Measurements from ENCODE around the gene AQP12B. TPM values are rescaled to one million over a fixed set of nuclear protein-coding genes. Genes with fewer than 3 reads are reported as not detected.

AQP12B gene
- total and polyA plus RNA-seq, 2 of the 13 experiments (the other 11 are each of a cell fraction or from before 2014, with no cell fraction given): not detected

DNA sequence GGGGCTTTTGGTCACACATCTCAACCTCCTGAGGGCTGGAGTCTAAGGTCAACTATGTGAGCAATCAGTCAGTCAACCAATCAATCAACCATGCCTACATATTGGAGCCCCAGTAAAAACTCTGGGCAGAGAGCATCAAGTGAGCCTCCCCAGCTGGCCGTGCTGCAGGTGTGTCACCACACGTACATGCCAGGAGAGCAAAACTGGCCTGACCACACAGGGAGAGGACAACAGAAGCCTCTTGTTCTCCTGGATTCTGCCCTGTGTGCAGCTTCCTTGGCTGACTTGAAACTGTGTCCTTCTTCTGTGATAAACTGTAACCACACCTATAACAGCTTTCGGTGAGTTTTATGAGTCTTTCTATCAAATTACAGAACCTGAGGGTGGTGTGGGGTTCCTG is 31.5 kb downstream of the AQP12B start:
- H4K20me1 ChIP-seq (ENCODE audit: insufficient read depth, low read length): no peaks in the 10 kb centered on the region
- no peaks in the 10 kb centered on the region for H3K4me1 ChIP-seq (ENCODE audit: insufficient read depth, low read length)
- no peaks in the 10 kb centered on the region for H3K36me3 ChIP-seq (replicated peaks in 1 of 2; ENCODE audit: control insufficient read depth in 1 of 2, insufficient read depth in 2 of 2, low read length in 2 of 2)
- intact Hi-C loops (cut with micrococcal nuclease; ENCODE audit: unreplicated experiment): no loop called here
- WGBS (ENCODE audit: low lambda C conversion rate): 0% methylated on average over 3 of the region's 3 CpGs
- no peak overlapping the region for H3K4me3 ChIP-seq (replicated peaks in 1 of 3; ENCODE audit: insufficient read depth in 1 of 3, low read depth in 2 of 3, low read length in 3 of 3)
- in situ Hi-C loops (cut with HindIII; ENCODE audit: extremely low pct_ligation_motif_present, low pct_unique_long_range_greater_than_20kb): no loop called here
- FAIRE-seq (no peak), DNase-seq (ENCODE audit: low spot score) (no peak), ATAC-seq (no peak)
- H3K27ac ChIP-seq (ENCODE audit: extremely low read length, insufficient read depth, low read length): no peak overlapping the region
- CTCF ChIA-PET (ENCODE audit: low intra/inter-chr PET ratio, low total read pairs): no interaction called here
- H3K27me3 ChIP-seq (ENCODE audit: control insufficient read depth in 1 of 2, insufficient read depth in 2 of 2, low read length in 2 of 2): peaks cover 18 to 88% of the 10 kb centered on the region in 2 experiments
- no peaks in the 10 kb centered on the region for H3K79me2 ChIP-seq (ENCODE audit: insufficient read depth, low read length)
- no peak overlapping the region for H3K4me2 ChIP-seq (ENCODE audit: low read depth, low read length)
- no peak overlapping the region for H3K9ac ChIP-seq (ENCODE audit: insufficient read depth, low read depth, low read length)
- BruUV-seq (replicated peaks): no TSS peak
- POLR2A ChIA-PET: no interaction called here
- H2AFZ ChIP-seq (ENCODE audit: low read length): no peak overlapping the region
- TF ChIP-seq ZNF407 (CRISPR knock-in tag; IDR thresholded peaks at IDR 0.05; ENCODE audit: not compliant biosample characterization) (no peak), SRSF1 (optimal IDR thresholded peaks at IDR 0.05; ENCODE audit: low read depth, low read length) (no peak), FOXP1 (IDR thresholded peaks at IDR 0.05) (no peak), FOXP1 (CRISPR knock-in tag; IDR thresholded peaks at IDR 0.05) (no peak), GATA4 (IDR thresholded peaks at IDR 0.05; ENCODE audit: borderline replicate concordance, low read depth) (no peak), RFX5 (IDR thresholded peaks at IDR 0.05; ENCODE audit: low read depth, low read length) (no peak), ZNF670 (CRISPR knock-in tag; IDR thresholded peaks at IDR 0.05; ENCODE audit: borderline replicate concordance) (no peak), ZNF282 (IDR thresholded peaks at IDR 0.05; ENCODE audit: partially characterized antibody) (no peak), ZNF180 (CRISPR knock-in tag; IDR thresholded peaks at IDR 0.05; ENCODE audit: borderline replicate concordance, low read depth) (no peak), ZNF253 (CRISPR knock-in tag; IDR thresholded peaks at IDR 0.05; ENCODE audit: borderline replicate concordance) (no peak), KLF11 (CRISPR knock-in tag; IDR thresholded peaks at IDR 0.05) (no peak)
- TF ChIP-seq, protein P1, sequence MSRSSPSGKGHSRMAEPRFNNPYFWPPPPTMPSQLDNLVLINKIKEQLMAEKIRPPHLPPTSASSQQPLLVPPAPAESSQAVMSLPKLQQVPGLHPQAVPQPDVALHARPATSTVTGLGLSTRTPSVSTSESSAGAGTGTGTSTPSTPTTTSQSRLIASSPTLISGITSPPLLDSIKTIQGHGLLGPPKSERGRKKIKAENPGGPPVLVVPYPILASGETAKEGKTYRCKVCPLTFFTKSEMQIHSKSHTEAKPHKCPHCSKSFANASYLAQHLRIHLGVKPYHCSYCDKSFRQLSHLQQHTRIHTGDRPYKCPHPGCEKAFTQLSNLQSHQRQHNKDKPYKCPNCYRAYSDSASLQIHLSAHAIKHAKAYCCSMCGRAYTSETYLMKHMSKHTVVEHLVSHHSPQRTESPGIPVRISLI (CRISPR knock-in tag; IDR thresholded peaks at IDR 0.05; ENCODE audit: borderline replicate concordance): no peak
- TF ChIP-seq, protein P2, sequence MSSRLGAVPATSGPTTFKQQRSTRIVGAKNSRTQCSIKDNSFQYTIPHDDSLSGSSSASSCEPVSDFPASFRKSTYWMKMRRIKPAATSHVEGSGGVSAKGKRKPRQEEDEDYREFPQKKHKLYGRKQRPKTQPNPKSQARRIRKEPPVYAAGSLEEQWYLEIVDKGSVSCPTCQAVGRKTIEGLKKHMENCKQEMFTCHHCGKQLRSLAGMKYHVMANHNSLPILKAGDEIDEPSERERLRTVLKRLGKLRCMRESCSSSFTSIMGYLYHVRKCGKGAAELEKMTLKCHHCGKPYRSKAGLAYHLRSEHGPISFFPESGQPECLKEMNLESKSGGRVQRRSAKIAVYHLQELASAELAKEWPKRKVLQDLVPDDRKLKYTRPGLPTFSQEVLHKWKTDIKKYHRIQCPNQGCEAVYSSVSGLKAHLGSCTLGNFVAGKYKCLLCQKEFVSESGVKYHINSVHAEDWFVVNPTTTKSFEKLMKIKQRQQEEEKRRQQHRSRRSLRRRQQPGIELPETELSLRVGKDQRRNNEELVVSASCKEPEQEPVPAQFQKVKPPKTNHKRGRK (CRISPR knock-in tag; IDR thresholded peaks at IDR 0.05): no peak
- TF ChIP-seq, protein P3, sequence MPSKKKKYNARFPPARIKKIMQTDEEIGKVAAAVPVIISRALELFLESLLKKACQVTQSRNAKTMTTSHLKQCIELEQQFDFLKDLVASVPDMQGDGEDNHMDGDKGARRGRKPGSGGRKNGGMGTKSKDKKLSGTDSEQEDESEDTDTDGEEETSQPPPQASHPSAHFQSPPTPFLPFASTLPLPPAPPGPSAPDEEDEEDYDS (CRISPR knock-in tag; IDR thresholded peaks at IDR 0.05): no peak
- H3K9me3 ChIP-seq (ENCODE audit: low read length): peaks cover 8% of the 10 kb centered on the region

Measured in HepG2 (cell line).